HepG2 (cell line): Measurements from ENCODE around the gene PAFAH1B1. TPM values are rescaled to one million over a fixed set of nuclear protein-coding genes. Genes with fewer than 3 reads are reported as not detected.

Experiments used
- AHDC1 ChIP-seq: sonication (generic); formaldehyde crosslinking; IDR thresholded peaks from 2 replicates; pipeline ENCODE4 v1.5.1; 2020; ENCODE audit warnings: mild to moderate bottlenecking, missing genetic modification reagents, borderline replicate concordance
- ATF7 ChIP-seq, 2 experiments: fragments of 450-650 bp in 1 of 2; sonication (generic) in 1 of 2; formaldehyde crosslinking in 1 of 2; IDR thresholded peaks; 2 replicates each; pipeline versions ENCODE4 v1.4.0 to v1.6.1; 2016 to 2020; ENCODE audit warnings: antibody characterized with exemption in 1 of 2, mild to moderate bottlenecking in 1 of 2, missing genetic modification reagents in 1 of 2
- ETV5 ChIP-seq: IDR thresholded peaks from 2 replicates; pipeline ENCODE4 v1.6.1; 2018; ENCODE audit warnings: missing biosample characterization, missing genetic modification reagents, inconsistent platforms, borderline replicate concordance
- GLI4 ChIP-seq: sonication (generic); formaldehyde crosslinking; IDR thresholded peaks from 2 replicates; pipeline ENCODE4 v1.5.1; 2020; ENCODE audit warnings: missing genetic modification reagents, mild to moderate bottlenecking, moderate library complexity, borderline replicate concordance
- GMEB2 ChIP-seq: IDR thresholded peaks from 2 replicates; pipeline ENCODE4 v1.6.1; 2016; ENCODE audit warnings: missing biosample characterization, missing genetic modification reagents, low read depth
- GTF2F1 ChIP-seq: fragments of 150-350 bp; IDR thresholded peaks from 2 replicates; pipeline ENCODE4 v1.6.1; 2014; ENCODE audit warnings: low read length
- HES4 ChIP-seq: sonication (generic); formaldehyde crosslinking; IDR thresholded peaks from 2 replicates; pipeline ENCODE4 v1.9.0; 2021; ENCODE audit warnings: mild to moderate bottlenecking, missing genetic modification reagents, borderline replicate concordance
- HIVEP1 ChIP-seq: sonication (generic); formaldehyde crosslinking; IDR thresholded peaks from 2 replicates; pipeline ENCODE4 v1.4.0; 2020; ENCODE audit warnings: mild to moderate bottlenecking, missing genetic modification reagents
- KDM6A ChIP-seq: IDR thresholded peaks from 2 replicates; pipeline ENCODE4 v1.6.1; 2016; ENCODE audit warnings: low read depth
- KLF12 ChIP-seq: sonication (generic); formaldehyde crosslinking; IDR thresholded peaks from 2 replicates; pipeline ENCODE4 v1.4.0; 2020; ENCODE audit warnings: missing genetic modification reagents, borderline replicate concordance
- NFATC3 ChIP-seq: sonication (generic); formaldehyde crosslinking; IDR thresholded peaks from 2 replicates; pipeline ENCODE4 v1.5.1; 2020; ENCODE audit warnings: mild to moderate bottlenecking, missing genetic modification reagents
- NFYC ChIP-seq: IDR thresholded peaks from 2 replicates; pipeline ENCODE4 v1.6.1; 2016; ENCODE audit warnings: missing genetic modification reagents, missing compliant biosample characterization
- SMAD3 ChIP-seq: sonication (generic); formaldehyde crosslinking; IDR thresholded peaks from 2 replicates; pipeline ENCODE4 v1.4.0; 2020; ENCODE audit warnings: missing genetic modification reagents
- TEAD3 ChIP-seq: optimal IDR thresholded peaks from 2 replicates; pipeline ENCODE3; 2016; ENCODE audit warnings: borderline replicate concordance
- ZBTB8A ChIP-seq: sonication (generic); formaldehyde crosslinking; IDR thresholded peaks from 2 replicates; pipeline ENCODE4 v1.4.0; 2020; ENCODE audit warnings: mild to moderate bottlenecking, low read depth, missing genetic modification reagents, borderline replicate concordance
- ZKSCAN1 ChIP-seq: fragments of 150-350 bp; IDR thresholded peaks from 2 replicates; pipeline ENCODE4 v1.6.1; 2014; ENCODE audit warnings: low read length
- ZNF605 ChIP-seq: sonication (generic); formaldehyde crosslinking; IDR thresholded peaks from 2 replicates; pipeline ENCODE4 v1.8.0; 2022; ENCODE audit warnings: mild to moderate bottlenecking, missing genetic modification reagents
- ZNF644 ChIP-seq: IDR thresholded peaks from 2 replicates; pipeline ENCODE4 v1.6.1; 2016; ENCODE audit warnings: low read depth
- ZNF883 ChIP-seq: sonication (generic); formaldehyde crosslinking; IDR thresholded peaks from 2 replicates; pipeline ENCODE4 v1.5.1; 2020; ENCODE audit warnings: mild to moderate bottlenecking, missing genetic modification reagents; ENCODE audit errors: not compliant biosample characterization
- polyA plus RNA-seq, 8 experiments: library from polyadenylated mRNA; depleted of rRNA in 3 of 8; stranded (reverse) in 7 of 8; unstranded in 1 of 8; fragments of >200 nt; fragmentation: Illumina TruSeq in 4 of 8; extraction: Trizol in 4 of 8; gene quantifications; 2 replicates each; pipeline versions ENCODE4 v1.2.1 to v1.2.3, GENCODE V29; 2011 to 2016; ENCODE audit warnings: low read depth in 4 of 8, missing spikeins in 1 of 8, mixed read lengths in 1 of 8; ENCODE audit not compliant: insufficient read depth in 1 of 8
- total RNA-seq, 5 experiments: library from RNA; depleted of rRNA; stranded (reverse); fragments of >200 nt; fragmentation: Illumina TruSeq; extraction: Trizol; gene quantifications; 2 replicates each; pipeline ENCODE4 v1.2.3, GENCODE V29; 2016; ENCODE audit warnings: low read depth in 1 of 5
- TF ChIP-seq, protein P1 (sequence below), 2 experiments: sonication (generic) in 1 of 2; formaldehyde crosslinking in 1 of 2; IDR thresholded peaks; 2 replicates each; pipeline versions ENCODE4 v1.5.1 to v1.6.1; 2011 to 2020; ENCODE audit warnings: borderline replicate concordance in 1 of 2, low read depth in 1 of 2, low read length in 1 of 2, mild to moderate bottlenecking in 1 of 2, missing genetic modification reagents in 1 of 2, moderate library complexity in 1 of 2
- TF ChIP-seq, protein P2 (sequence below): sonication (generic); IDR thresholded peaks from 2 replicates; pipeline ENCODE4 v1.6.1; 2016; ENCODE audit warnings: low read depth, borderline replicate concordance

Gene PAFAH1B1
- total and polyA plus RNA-seq, 2 of the 13 experiments (the other 11 are each of a cell fraction or from before 2014, with no cell fraction given), result 46.0 to 64.9 TPM

DNA sequence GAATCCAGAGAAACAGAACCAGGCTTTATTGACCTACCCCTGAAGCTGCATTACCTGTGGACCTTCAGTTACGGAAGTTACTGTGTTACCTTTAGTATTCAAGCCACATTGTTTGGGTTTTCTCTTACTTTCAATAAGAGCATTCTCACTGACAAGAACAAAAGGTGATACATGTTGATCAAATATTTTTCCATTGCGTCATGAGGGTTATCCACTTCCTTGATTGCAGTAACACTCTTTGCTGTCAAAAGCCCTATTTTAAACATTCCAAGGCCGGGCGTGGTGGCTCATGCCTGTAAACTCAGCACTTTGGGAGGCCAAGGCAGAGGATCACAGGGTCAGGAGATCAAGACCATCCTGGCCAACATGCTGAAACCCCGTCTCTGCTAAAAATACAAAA is 28.6 kb upstream of the PAFAH1B1 start (continued):
- no peak for TF ChIP-seq AHDC1
- TF ChIP-seq NFYC (CRISPR knock-in tag), result no peak
- no peak for TF ChIP-seq SMAD3 (CRISPR knock-in tag)
- no peak for TF ChIP-seq ATF7 (IDR thresholded peaks at IDR 0.05)
- TF ChIP-seq ATF7 (CRISPR knock-in tag; IDR thresholded peaks at IDR 0.05), result no peak
- no peak for TF ChIP-seq ZNF883 (CRISPR knock-in tag)
- TF ChIP-seq ZNF644 (CRISPR knock-in tag), result no peak
- no peak for TF ChIP-seq KLF12 (CRISPR knock-in tag)
- TF ChIP-seq ZBTB8A (CRISPR knock-in tag), result no peak
- TF ChIP-seq, protein P1, sequence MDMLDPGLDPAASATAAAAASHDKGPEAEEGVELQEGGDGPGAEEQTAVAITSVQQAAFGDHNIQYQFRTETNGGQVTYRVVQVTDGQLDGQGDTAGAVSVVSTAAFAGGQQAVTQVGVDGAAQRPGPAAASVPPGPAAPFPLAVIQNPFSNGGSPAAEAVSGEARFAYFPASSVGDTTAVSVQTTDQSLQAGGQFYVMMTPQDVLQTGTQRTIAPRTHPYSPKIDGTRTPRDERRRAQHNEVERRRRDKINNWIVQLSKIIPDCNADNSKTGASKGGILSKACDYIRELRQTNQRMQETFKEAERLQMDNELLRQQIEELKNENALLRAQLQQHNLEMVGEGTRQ (IDR thresholded peaks at IDR 0.05; ENCODE audit: low read depth, low read length), result no peak
- TF ChIP-seq, protein P1 (CRISPR knock-in tag; IDR thresholded peaks at IDR 0.05; ENCODE audit: borderline replicate concordance), result no peak
- TF ChIP-seq HES4 (CRISPR knock-in tag), result no peak
- TF ChIP-seq GMEB2 (CRISPR knock-in tag), result no peak
- TF ChIP-seq ZNF605 (CRISPR knock-in tag), result no peak
- no peak for TF ChIP-seq KDM6A (CRISPR knock-in tag)
- no peak for TF ChIP-seq HIVEP1 (CRISPR knock-in tag)
- no peak for TF ChIP-seq GLI4 (CRISPR knock-in tag)
- TF ChIP-seq ETV5 (CRISPR knock-in tag), result peak; percentile 7; the same call in 1 of the 2 replicates
- no peak for TF ChIP-seq ZKSCAN1
- no peak for TF ChIP-seq GTF2F1
- no peak for TF ChIP-seq NFATC3 (CRISPR knock-in tag)
- TF ChIP-seq, protein P2, sequence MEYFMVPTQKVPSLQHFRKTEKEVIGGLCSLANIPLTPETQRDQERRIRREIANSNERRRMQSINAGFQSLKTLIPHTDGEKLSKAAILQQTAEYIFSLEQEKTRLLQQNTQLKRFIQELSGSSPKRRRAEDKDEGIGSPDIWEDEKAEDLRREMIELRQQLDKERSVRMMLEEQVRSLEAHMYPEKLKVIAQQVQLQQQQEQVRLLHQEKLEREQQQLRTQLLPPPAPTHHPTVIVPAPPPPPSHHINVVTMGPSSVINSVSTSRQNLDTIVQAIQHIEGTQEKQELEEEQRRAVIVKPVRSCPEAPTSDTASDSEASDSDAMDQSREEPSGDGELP, result no peak
- peak; percentile 64 for TF ChIP-seq TEAD3 (CRISPR knock-in tag)
